K562 (cell line): ENCODE data around the gene OLFML2B. TPM values are rescaled to one million over a fixed set of nuclear protein-coding genes. Genes with fewer than 3 reads are reported as not detected.

Source experiments
- ATAC-seq: fragments of 200-7000 bp; cut with Tn5 transposase; 3 replicates; pipeline ENCODE4 v1.9.1; 2020; ENCODE audit warnings: moderate library complexity
- BruUV-seq: library from RNA; stranded (reverse); fragments of 400-500 nt; replicated peaks from 2 replicates; lab custom pipeline; 2021; lab: Mats Ljungman, UMichigan
- CTCF ChIA-PET: fragments of 300-600 bp; formaldehyde crosslinking; extraction: SDS; loops from one replicate; lab custom pipeline; 2021; ENCODE audit warnings: low intra/inter-chr PET ratio; lab: Yijun Ruan, JAX
- POLR2A ChIA-PET: fragments of 300-600, 350-650 bp; sonication (Branson Sonifier 250); formaldehyde crosslinking; extraction: SDS; loops from one replicate; lab custom pipeline; 2021; ENCODE audit warnings: antibody characterized with exemption, inconsistent platforms; lab: Yijun Ruan, JAX
- DNase-seq, 4 experiments: peaks; one replicate each; pipeline versions ENCODE4 v3.0.0 to v3.0.0-alpha.2; 2011 to 2018; ENCODE audit warnings: low spot score in 3 of 4, mixed read lengths in 3 of 4; ENCODE audit errors: extremely low read depth in 1 of 4
- FAIRE-seq: peaks from 2 replicates; lab custom pipeline; 2011; peaks lifted over from hg19 to GRCh38; lab: Jason Lieb, UNC
- H2AFZ ChIP-seq: 2 replicates; pipeline ENCODE4 v1.6.0; 2011; ENCODE audit warnings: low read depth, low read length, control low read depth, inconsistent platforms
- H3K27ac ChIP-seq: fragments of 200-600 bp; 3 replicates; pipeline ENCODE4 v1.8.0; 2011; ENCODE audit warnings: low read depth, mild to moderate bottlenecking, control low read depth, inconsistent platforms, low read length, moderate library complexity, mixed read lengths; ENCODE audit errors: extremely low read depth
- H3K27me3 ChIP-seq, 2 experiments: fragments of 300-600 bp in 1 of 2; 2 replicates in 1 of 2; 3 replicates in 1 of 2; pipeline versions ENCODE4 v1.6.0 to v1.8.0; 2011; ENCODE audit warnings: inconsistent platforms in 2 of 2, low read length in 2 of 2, mild to moderate bottlenecking in 1 of 2, mixed read lengths in 1 of 2, moderate library complexity in 1 of 2; ENCODE audit not compliant: control insufficient read depth in 2 of 2, insufficient read depth in 2 of 2
- H3K36me3 ChIP-seq: fragments of 300-600 bp; 3 replicates; pipeline ENCODE4 v1.8.0; 2011; ENCODE audit warnings: mild to moderate bottlenecking, low read length, inconsistent platforms; ENCODE audit not compliant: control insufficient read depth, insufficient read depth
- H3K4me1 ChIP-seq, 2 experiments: fragments of 200-600 bp in 1 of 2; replicated peaks in 1 of 2; 2 replicates in 1 of 2; 3 replicates in 1 of 2; pipeline versions ENCODE4 v1.5.1 to v1.8.0; 2011; ENCODE audit warnings: inconsistent platforms in 2 of 2, low read length in 2 of 2, mild to moderate bottlenecking in 1 of 2, mixed read lengths in 1 of 2, moderate library complexity in 1 of 2; ENCODE audit not compliant: control insufficient read depth in 2 of 2, insufficient read depth in 2 of 2
- H3K4me2 ChIP-seq: 2 replicates; pipeline ENCODE4 v1.6.1; 2011; ENCODE audit warnings: low read length, control low read depth, inconsistent platforms, mixed read lengths; ENCODE audit not compliant: insufficient read depth
- H3K4me3 ChIP-seq: fragments of 200-600 bp; sonication (generic), shearing (Covaris generic); 2 replicates; pipeline ENCODE4 v1.5.1; 2016; ENCODE audit warnings: control low read depth, inconsistent platforms
- H3K79me2 ChIP-seq: fragments of 200-600 bp; 3 replicates; pipeline ENCODE4 v1.8.0; 2011; ENCODE audit warnings: low read length, inconsistent platforms; ENCODE audit not compliant: control insufficient read depth, insufficient read depth
- H3K9ac ChIP-seq, 2 experiments: 2 replicates each; pipeline versions ENCODE4 v1.6.0 to v1.6.1; 2011; ENCODE audit warnings: low read depth in 2 of 2, low read length in 2 of 2, control low read depth in 1 of 2, inconsistent platforms in 1 of 2, mild to moderate bottlenecking in 1 of 2, mixed read lengths in 1 of 2; ENCODE audit not compliant: insufficient read depth in 1 of 2
- H3K9me1 ChIP-seq: one replicate; pipeline ENCODE4 v1.6.0; 2011; ENCODE audit warnings: inconsistent platforms, mild to moderate bottlenecking, low read length, moderate library complexity; ENCODE audit not compliant: control insufficient read depth, insufficient read depth
- H3K9me3 ChIP-seq: replicated peaks from 2 replicates; pipeline ENCODE4 v1.5.1; 2011; ENCODE audit warnings: low read depth, low read length, inconsistent platforms; ENCODE audit not compliant: control insufficient read depth, insufficient read depth
- H4K20me1 ChIP-seq: replicated peaks from 2 replicates; pipeline ENCODE4 v1.6.1; 2011; ENCODE audit warnings: low read length, inconsistent platforms, mixed read lengths; ENCODE audit not compliant: control insufficient read depth, insufficient read depth
- C11orf30 ChIP-seq: fragments of 450-650 bp; IDR thresholded peaks from 2 replicates; pipeline ENCODE4 v1.6.1; 2016; ENCODE audit warnings: low read depth, mild to moderate bottlenecking
- CAMTA2 ChIP-seq: fragments of 250-450 bp; sonication (Bioruptor Pico); conservative IDR thresholded peaks from 2 replicates; pipeline ENCODE4 v1.5.1; 2022
- CBFA2T3 ChIP-seq: fragments of 450-650 bp; IDR thresholded peaks from 2 replicates; pipeline ENCODE4 v1.6.1; 2017
- DPF2 ChIP-seq: fragments of 450-650 bp; IDR thresholded peaks from 2 replicates; pipeline ENCODE4 v1.6.1; 2016
- EP300 ChIP-seq: IDR thresholded peaks from 2 replicates; pipeline ENCODE4 v1.6.1; 2012; ENCODE audit warnings: low read length, improper control_type of control experiment
- FOSL1 ChIP-seq: fragments of 200-800 bp; sonication (Bioruptor generic); conservative IDR thresholded peaks from 2 replicates; pipeline ENCODE4 v1.6.1; 2016; ENCODE audit warnings: missing genetic modification characterization, missing compliant biosample characterization
- FOXJ2 ChIP-seq: fragments of 200-800 bp; sonication (Bioruptor generic); IDR thresholded peaks from 2 replicates; pipeline ENCODE4 v1.6.1; 2016; ENCODE audit warnings: missing genetic modification characterization, missing compliant biosample characterization
- MAFK ChIP-seq: IDR thresholded peaks from 2 replicates; pipeline ENCODE4 v1.6.1; 2011; ENCODE audit warnings: low read length, improper control_type of control experiment
- MTA2 ChIP-seq: fragments of 450-650 bp; IDR thresholded peaks from 2 replicates; pipeline ENCODE4 v1.6.1; 2016; ENCODE audit warnings: low read depth
- NFIC ChIP-seq: fragments of 450-650 bp; IDR thresholded peaks from 2 replicates; pipeline ENCODE4 v1.6.1; 2017; ENCODE audit warnings: mild to moderate bottlenecking, inconsistent platforms
- SOX6 ChIP-seq: fragments of 450-650 bp; IDR thresholded peaks from 2 replicates; pipeline ENCODE4 v1.6.1; 2014; ENCODE audit warnings: mild to moderate bottlenecking
- TAL1 ChIP-seq: fragments of 450-650 bp; IDR thresholded peaks from 2 replicates; pipeline ENCODE4 v1.6.1; 2016; ENCODE audit warnings: mild to moderate bottlenecking
- TCF3 ChIP-seq: sonication (generic); formaldehyde crosslinking; IDR thresholded peaks from 2 replicates; pipeline ENCODE4 v1.4.0; 2020; ENCODE audit warnings: mild to moderate bottlenecking, missing genetic modification reagents
- TEAD1 ChIP-seq, 2 experiments: fragments of 450-650 bp in 1 of 2; sonication (generic) in 1 of 2; formaldehyde crosslinking; IDR thresholded peaks; 2 replicates each; pipeline versions ENCODE4 v1.4.0 to v1.8.0; 2020 to 2022; ENCODE audit warnings: mild to moderate bottlenecking in 2 of 2, missing genetic modification reagents in 1 of 2
- WGBS: fragments of 100-300 bp; shearing (Covaris generic); methylation state at CpG from one replicate; pipeline ENCODE4 v1.1.6; 2016; ENCODE audit warnings: low coverage, mixed read lengths; ENCODE audit not compliant: insufficient coverage; ENCODE audit errors: missing lambda C conversion rate; 5-methylcytosine and 5-hydroxymethylcytosine counted together
- in situ Hi-C: fragments of 300-500 bp; cut with MboI; formaldehyde crosslinking; loops from 4 replicates; pipeline ENCODE4 v1.15.0; 2018; ENCODE audit warnings: inconsistent platforms, mixed read lengths
- intact Hi-C: fragments of 100-400 bp; cut with micrococcal nuclease; formaldehyde crosslinking; loops from 2 replicates; pipeline ENCODE4 v1.14.2; 2022
- polyA plus RNA-seq, 8 experiments: library from polyadenylated mRNA; depleted of rRNA in 4 of 8; stranded (reverse) in 5 of 8; unstranded in 3 of 8; fragments of >200 nt; fragmentation: Nextera tagmentation in 2 of 8; fragmentation: Illumina TruSeq in 1 of 8; extraction: Ambion mirVana in 2 of 8; extraction: Trizol in 1 of 8; gene quantifications; 2 replicates each; pipeline versions ENCODE4 v1.2.1 to v1.2.3, GENCODE V29; 2011 to 2014; ENCODE audit warnings: inconsistent platforms in 1 of 8, missing spikeins in 1 of 8
- total RNA-seq, 7 experiments: library from RNA; depleted of rRNA in 6 of 7; stranded (reverse); fragments of >200 nt in 6 of 7; fragmentation: Illumina TruSeq in 2 of 7; extraction: Trizol in 2 of 7; gene quantifications; 2 replicates each; pipeline versions ENCODE4 v1.2.1 to v1.2.3, GENCODE V29; 2011 to 2021; ENCODE audit warnings: low replicate concordance in 1 of 7
- TF ChIP-seq, protein P1 (sequence below): IDR thresholded peaks from 3 replicates; pipeline ENCODE4 v1.6.1; 2011; ENCODE audit warnings: borderline replicate concordance, mild to moderate bottlenecking, moderate library complexity; ENCODE audit not compliant: insufficient read length; ENCODE audit errors: extremely low read depth
- TF ChIP-seq, protein P2 (sequence below): fragments of 250-450 bp; sonication (Bioruptor Pico); IDR thresholded peaks from 2 replicates; pipeline ENCODE4 v1.4.0; 2020; ENCODE audit warnings: mild to moderate bottlenecking, moderate library complexity
- TF ChIP-seq, protein P3 (sequence below): fragments of 250-450 bp; sonication (Bioruptor Pico); IDR thresholded peaks from 2 replicates; pipeline ENCODE4 v1.5.0; 2020; ENCODE audit warnings: mild to moderate bottlenecking, borderline replicate concordance

The OLFML2B gene
- total and polyA plus RNA-seq, 9 of the 15 experiments (the other 6 are each of a cell fraction or from before 2014, with no cell fraction given), result not detected

DNA sequence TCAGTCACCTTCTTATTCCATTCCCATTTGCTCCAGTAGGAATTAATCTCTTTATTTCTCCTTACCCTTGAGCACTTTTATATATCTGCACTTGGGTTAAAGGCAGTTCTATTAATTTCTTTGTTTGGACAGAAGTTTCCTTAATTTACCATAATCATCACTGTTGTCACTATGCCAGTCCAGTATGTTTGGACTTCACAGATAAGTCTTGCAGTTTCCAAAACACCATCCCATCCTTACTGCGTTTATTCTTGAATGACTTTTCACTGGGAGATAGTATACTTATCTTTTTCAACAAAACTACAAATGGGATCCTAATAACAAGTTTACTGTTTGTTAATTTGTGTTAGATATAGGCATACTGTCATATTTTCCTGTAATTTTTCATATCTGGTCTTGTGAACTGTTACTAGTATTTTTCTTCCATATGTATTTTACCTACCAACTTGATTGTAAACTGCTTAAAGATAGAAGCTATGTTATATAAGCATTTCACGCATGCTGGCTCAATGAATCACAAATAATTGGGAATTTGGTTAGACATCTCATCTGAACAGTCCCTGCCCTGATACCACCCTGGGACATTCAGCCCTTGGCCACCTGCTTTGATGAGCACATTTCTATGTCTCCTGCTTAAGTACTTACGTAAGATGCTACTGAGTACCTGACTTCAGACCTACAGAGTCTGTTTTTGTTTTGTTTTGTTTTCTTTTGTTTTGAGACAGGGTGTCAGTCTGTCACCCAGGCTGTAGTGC is 78.2 kb downstream of the OLFML2B start:
- intact Hi-C loops, result no loop called here
- 0 out of 2 replicates have a peak, but pooled peaks have one; percentile 41 for TF ChIP-seq MTA2
- peak; percentile 70 for TF ChIP-seq TAL1
- TF ChIP-seq, protein P1, sequence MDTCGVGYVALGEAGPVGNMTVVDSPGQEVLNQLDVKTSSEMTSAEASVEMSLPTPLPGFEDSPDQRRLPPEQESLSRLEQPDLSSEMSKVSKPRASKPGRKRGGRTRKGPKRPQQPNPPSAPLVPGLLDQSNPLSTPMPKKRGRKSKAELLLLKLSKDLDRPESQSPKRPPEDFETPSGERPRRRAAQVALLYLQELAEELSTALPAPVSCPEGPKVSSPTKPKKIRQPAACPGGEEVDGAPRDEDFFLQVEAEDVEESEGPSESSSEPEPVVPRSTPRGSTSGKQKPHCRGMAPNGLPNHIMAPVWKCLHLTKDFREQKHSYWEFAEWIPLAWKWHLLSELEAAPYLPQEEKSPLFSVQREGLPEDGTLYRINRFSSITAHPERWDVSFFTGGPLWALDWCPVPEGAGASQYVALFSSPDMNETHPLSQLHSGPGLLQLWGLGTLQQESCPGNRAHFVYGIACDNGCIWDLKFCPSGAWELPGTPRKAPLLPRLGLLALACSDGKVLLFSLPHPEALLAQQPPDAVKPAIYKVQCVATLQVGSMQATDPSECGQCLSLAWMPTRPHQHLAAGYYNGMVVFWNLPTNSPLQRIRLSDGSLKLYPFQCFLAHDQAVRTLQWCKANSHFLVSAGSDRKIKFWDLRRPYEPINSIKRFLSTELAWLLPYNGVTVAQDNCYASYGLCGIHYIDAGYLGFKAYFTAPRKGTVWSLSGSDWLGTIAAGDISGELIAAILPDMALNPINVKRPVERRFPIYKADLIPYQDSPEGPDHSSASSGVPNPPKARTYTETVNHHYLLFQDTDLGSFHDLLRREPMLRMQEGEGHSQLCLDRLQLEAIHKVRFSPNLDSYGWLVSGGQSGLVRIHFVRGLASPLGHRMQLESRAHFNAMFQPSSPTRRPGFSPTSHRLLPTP, result no peak
- TF ChIP-seq, protein P2, sequence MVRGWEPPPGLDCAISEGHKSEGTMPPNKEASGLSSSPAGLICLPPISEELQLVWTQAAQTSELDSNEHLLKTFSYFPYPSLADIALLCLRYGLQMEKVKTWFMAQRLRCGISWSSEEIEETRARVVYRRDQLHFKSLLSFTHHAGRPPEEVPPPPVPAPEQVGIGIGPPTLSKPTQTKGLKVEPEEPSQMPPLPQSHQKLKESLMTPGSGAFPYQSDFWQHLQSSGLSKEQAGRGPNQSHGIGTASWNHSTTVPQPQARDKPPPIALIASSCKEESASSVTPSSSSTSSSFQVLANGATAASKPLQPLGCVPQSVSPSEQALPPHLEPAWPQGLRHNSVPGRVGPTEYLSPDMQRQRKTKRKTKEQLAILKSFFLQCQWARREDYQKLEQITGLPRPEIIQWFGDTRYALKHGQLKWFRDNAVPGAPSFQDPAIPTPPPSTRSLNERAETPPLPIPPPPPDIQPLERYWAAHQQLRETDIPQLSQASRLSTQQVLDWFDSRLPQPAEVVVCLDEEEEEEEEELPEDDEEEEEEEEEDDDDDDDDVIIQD (CRISPR knock-in tag), result no peak
- TF ChIP-seq CBFA2T3, result peak; percentile 66
- TF ChIP-seq NFIC, result peak; percentile 82
- TF ChIP-seq MAFK, result peak; percentile 48; the same call in 1 of the 2 replicates
- peak; percentile 77; the same call in 1 of the 2 replicates for TF ChIP-seq FOXJ2 (tag)
- peak; percentile 47; the same call in 1 of the 2 replicates for TF ChIP-seq SOX6
- TF ChIP-seq TCF3 (CRISPR knock-in tag), result peak; percentile 65
- TF ChIP-seq, protein P3, sequence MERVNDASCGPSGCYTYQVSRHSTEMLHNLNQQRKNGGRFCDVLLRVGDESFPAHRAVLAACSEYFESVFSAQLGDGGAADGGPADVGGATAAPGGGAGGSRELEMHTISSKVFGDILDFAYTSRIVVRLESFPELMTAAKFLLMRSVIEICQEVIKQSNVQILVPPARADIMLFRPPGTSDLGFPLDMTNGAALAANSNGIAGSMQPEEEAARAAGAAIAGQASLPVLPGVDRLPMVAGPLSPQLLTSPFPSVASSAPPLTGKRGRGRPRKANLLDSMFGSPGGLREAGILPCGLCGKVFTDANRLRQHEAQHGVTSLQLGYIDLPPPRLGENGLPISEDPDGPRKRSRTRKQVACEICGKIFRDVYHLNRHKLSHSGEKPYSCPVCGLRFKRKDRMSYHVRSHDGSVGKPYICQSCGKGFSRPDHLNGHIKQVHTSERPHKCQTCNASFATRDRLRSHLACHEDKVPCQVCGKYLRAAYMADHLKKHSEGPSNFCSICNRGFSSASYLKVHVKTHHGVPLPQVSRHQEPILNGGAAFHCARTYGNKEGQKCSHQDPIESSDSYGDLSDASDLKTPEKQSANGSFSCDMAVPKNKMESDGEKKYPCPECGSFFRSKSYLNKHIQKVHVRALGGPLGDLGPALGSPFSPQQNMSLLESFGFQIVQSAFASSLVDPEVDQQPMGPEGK (CRISPR knock-in tag), result no peak
- TF ChIP-seq C11orf30, result peak; percentile 52
- peak; percentile 54; the same call in 1 of the 2 replicates for TF ChIP-seq EP300
- TF ChIP-seq FOSL1, result 0 out of 2 replicates have a peak, but pooled peaks have one; percentile 18
- TF ChIP-seq CAMTA2, result no peak
- TF ChIP-seq DPF2, result peak; percentile 76
- no peak for TF ChIP-seq TEAD1 (CRISPR knock-in tag; IDR thresholded peaks at IDR 0.05)

More for the DNA sequence above, 78.2 kb downstream of the OLFML2B start:
- no peaks in the 10 kb centered on the region for H3K79me2 ChIP-seq
- BruUV-seq, result no TSS peak
- in situ Hi-C loops, result no loop called here
- ATAC-seq (peak; percentile 28; the same call in 1 of the 3 replicates), FAIRE-seq (no peak), DNase-seq (peak in 1 of 4 experiments; percentile 30)
- H3K27me3 ChIP-seq, result no peaks in the 10 kb centered on the region
- H3K9me1 ChIP-seq, result no peaks in the 10 kb centered on the region
- H3K4me2 ChIP-seq, result peak overlapping the region; percentile 62
- H3K4me3 ChIP-seq, result no peak overlapping the region
- H3K9me3 ChIP-seq, result no peaks in the 10 kb centered on the region
- H3K9ac ChIP-seq, result no peak overlapping the region
- 49% methylated on average over 3 of the region's 3 CpGs for WGBS
- no peak overlapping the region; the same call in 1 of the 3 replicates for H3K27ac ChIP-seq
- ChIA-PET CTCF (no interaction called here), POLR2A (interaction anchor here (1.5 to 1.7 kb wide), 2 partner anchors 7 to 15 kb away, joined by 3 to 7 read pairs; no protein-coding TSS in a partner anchor)
- H3K36me3 ChIP-seq, result peaks cover 12% of the 10 kb centered on the region; the same call in 2 of the 3 replicates
- peaks cover 0 to 41% of the 10 kb centered on the region in 2 experiments; a peak in 2 of 5 replicates for H3K4me1 ChIP-seq
- H2AFZ ChIP-seq, result no peak overlapping the region
- H4K20me1 ChIP-seq, result no peaks in the 10 kb centered on the region
